HG03469 (cell line): ENCODE results near the gene PIGR.
A peak's percentile ranks its signal among the peaks of the same experiment; 100 is the strongest.

ENCODE experiments used
- ATAC-seq: cut with Tn5 transposase; IDR thresholded peaks from one replicate; pipeline ENCODE4 v1.9.1; 2021; ENCODE audit warnings: mild to moderate bottlenecking, moderate library complexity, moderate number of reproducible peaks; ENCODE audit not compliant: unreplicated experiment

The PIGR gene

DNA sequence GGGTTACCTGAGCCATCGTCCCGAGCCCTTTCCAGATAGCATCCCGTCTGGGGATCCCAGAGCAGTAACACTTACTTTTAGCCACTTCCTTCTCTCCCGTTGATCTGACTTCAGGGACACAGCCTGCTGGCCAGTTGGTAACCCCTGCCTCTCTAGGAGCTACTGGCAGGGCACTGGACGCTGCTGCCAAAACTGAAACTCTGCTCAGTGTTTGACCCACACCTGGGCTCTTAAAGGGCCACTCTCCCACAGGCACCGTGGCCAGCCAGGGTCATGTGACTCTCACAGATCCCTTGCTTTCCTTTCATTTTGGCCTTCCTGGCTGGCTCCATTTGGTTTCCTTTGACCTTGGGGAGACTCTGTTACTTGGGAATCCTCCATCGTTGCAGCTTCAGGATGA is at the start of gene PIGR:
Gene PIGR (minus strand): TSS at position 206 of the 400 bp plus-strand sequence. CDS start 5,935 bp downstream, outside the sequence.
- no peak for ATAC-seq

- ATAC-seq: no peak
These were observed 46.5 kb upstream of the PIGR start for GRCh38 chr1:206992790-206993189.

- ATAC-seq: no peak
These were observed 41.6 kb upstream of the PIGR start for GRCh38 chr1:206987873-206988272.

GRCh38 chr1:206986885-206987284 is 40.6 kb upstream of the PIGR start:
- ATAC-seq: no peak

GRCh38 chr1:206986402-206986801 is 40.1 kb upstream of the PIGR start:
- no peak for ATAC-seq

DNA sequence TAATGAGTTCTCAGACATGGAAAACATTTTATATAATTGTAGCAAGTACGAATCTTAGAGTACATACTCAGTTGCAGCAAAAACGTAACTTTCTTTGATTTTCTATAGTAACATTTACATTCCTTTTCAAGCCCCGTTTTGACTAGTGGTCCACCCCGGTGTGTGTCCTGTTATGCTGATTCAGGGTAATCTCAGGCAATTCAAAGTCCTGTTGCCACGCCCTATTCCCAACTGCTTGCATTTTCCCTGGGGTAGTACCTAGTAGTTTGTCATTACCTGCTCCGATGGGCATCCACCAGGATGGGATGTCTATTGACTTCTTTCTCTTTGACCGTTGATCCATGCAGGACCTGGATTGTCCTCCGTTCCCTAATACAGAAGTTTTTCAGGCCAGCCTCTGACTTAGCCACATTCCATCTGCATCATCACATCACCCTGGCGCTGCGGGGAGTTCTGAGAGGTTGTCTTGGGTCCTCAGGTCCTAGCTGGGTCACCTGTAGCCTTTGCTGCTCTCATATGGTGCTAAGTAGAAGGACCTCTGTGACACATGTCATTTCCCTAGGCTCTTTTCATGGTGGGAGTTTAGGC is 39.0 kb upstream of the PIGR start:
- ATAC-seq: no peak

DNA sequence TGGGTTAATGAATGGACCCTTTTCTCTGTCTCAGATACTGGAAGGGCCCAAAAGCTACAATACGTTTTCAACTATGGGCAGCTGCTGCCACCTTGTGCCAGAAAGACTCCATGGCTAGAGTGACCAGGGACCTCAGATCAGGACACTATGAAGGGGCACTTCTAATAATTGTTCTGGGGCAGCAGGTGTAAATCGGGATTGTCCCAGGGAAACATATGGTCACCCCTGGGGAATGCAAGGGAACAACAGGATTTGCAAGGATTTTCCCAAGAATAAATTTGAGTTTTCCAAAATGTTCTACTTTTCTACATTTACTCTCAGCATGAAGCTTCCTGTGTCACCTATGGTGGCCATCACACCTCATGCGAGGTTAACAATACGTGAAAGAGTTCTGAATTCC is 36.0 kb upstream of the PIGR start:
- no peak for ATAC-seq

GRCh38 chr1:206979379-206980043 is 33.2 kb upstream of the PIGR start:
- no peak for ATAC-seq

DNA sequence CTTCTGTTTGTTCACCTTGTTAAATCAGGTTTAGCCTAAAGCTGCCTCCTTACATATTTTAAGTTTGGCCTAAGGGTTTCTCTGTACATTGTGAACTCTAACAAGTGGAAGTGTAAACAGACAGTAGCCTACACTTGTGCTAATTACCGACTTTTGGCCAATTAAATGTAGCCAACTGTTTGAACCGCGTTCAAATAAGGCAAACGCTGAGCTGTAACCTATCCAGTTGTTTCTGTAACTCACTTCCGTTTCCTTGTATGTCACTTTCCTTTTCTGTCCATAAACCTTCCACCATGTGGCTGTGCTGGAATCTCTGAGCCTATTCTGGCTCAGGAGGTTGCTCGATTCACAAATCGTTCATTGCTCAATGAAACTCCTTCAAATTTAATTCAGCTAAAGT is 32.0 kb upstream of the PIGR start:
- ATAC-seq: no peak

GRCh38 chr1:206975306-206975705 is 29.0 kb upstream of the PIGR start:
- ATAC-seq: no peak

DNA sequence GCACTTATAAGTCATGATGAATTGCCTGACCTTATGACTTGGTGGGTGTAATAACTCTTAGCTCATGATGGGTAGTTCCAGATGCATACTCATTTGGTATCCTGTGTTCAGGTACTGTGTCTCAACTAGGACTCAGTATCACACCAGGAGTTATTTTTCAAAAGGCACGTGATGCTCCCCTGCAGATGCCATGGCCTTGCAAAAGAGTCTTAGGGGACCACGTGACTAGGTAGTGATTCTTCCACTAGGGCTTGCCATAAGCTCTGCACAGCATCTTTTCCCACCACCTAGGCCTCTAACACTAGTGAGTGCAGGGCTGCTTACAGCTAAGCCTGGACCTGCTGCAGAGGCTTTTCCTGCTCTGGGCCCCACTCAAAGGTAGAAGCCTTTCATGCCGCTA is 27.9 kb upstream of the PIGR start:
- ATAC-seq: no peak

DNA sequence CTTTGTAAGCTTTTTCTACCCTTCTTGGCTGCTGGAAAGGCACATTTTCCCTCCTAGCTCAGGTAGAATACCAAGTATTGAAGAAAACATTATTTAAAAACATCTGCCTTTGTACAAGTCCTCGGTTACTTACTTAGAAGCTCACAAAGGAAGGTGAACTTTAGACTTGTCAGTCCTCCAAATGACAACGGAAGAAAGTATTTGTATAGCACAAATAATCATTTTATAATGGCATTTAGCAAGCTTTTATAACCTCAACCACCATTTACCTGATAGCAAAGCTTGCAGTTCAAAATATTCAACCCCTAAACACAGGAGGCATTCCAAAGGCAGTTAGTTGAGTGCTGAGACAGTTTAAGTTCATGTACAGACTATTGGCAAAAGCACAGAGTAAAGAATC is 26.5 kb upstream of the PIGR start:
- no peak for ATAC-seq

DNA sequence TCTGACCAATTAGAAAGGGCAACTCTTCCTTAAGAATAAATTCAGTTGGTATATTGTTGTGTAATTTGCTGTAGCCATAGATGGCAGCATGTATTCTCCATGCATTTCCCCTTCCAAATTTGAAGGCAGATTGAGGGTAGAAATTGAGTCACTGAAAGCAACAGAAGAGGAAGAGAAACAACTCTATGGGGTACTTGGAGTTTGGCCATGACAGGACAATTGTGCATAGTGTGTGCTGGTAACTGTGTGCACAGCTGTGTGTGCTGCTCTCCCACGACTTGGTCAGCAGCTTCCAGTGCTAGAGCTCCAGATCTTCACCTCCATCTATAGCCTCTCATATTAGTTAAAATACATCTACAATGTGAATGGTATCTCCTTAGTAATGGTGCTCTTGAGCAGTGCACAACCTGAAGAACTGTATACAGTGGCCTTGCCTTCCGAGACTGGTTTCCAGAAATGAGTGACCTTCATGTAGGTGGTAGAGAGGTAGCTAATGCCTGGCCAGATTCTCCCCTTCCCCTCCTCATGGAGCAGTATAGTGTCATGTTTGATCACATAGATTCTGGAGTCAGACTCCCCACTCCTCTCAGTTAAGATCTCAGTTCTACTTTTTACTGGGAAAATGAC is 24.9 kb upstream of the PIGR start:
- ATAC-seq: no peak

GRCh38 chr1:206970446-206970845 is 24.2 kb upstream of the PIGR start, which contains the start of gene FCAMR:
TSS of gene FCAMR (minus strand) at chr1:206970460. CDS start at chr1:206970125, 335 bp downstream.
- no peak for ATAC-seq

- no peak for ATAC-seq
These were observed 22.8 kb upstream of the PIGR start for GRCh38 chr1:206969090-206969489.

DNA sequence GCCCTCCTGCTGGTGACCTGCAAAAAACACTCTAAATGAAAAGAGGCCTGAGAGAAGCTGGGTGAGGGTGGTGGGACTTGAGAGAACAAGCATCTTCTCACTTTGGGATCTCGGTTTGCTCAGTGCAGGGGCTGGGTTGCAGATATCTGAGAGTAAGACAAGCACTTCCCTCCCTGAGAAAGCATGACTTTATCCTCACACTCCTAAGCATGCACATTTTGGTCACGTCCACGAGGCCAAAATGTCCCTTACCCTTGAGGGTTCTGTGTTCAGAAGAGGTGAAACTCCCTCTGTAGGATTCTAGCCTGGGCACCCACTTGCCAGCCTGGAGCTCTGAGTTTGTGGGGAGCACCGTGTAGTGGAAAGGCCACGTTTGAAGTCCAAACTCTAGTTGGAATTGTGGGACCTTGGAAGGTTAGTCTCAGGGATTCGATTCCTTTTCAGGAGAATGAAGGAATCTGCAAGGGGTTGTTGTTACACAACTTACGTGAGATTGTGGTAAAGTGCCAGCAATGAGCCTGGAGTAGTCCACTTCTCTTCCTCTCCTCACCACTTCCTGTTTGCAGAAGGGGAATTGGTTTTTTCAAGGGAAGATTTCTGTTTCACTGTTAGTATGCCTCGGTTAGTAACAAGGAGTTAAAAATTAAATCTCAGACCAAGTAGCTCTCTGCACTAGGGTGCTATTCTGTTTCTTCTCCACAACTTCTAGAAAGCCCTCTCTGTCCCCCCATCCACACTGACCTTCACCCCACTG is 21.0 kb upstream of the PIGR start:
- ATAC-seq: peak; percentile 51

DNA sequence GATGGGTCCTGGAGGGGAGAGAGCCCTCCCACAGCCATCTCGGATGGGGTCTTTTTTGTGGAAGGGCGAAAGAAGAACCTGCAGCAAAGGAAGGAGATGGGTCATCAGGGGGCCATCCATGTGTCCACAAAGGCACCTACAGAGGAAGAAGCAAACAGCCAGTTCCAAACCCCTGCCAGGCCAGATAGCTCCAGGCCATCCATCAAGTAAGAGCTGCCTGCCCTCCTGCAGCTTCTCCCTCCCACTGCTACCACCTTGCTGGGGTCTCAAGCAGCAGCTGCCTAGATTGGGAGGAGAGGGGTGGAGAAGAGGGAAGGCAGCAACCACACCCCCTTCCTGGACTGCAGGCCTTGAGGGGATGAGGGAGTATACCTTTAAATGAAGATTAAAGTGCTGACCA is 19.5 kb upstream of the PIGR start:
- ATAC-seq: no peak

DNA sequence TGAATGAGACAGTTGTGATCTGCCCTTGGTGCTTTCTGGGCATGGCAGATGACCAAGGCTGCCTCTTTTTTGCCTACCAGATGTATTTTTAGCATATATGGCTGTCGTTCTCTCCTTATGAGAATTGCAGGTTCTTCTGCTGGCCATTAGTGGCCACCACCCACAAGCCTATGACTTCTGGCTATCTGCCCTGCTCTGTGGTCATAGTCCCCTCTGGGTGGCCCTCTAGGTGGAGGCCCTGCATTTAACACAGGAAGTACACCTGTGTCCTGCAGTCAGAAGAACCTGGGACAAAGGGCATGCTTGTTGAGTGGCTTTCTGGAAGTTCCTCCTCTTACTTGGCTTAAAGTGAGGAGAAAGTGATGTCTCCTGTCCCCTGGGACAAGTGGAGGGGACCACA is 17.5 kb upstream of the PIGR start:
- no peak for ATAC-seq

DNA sequence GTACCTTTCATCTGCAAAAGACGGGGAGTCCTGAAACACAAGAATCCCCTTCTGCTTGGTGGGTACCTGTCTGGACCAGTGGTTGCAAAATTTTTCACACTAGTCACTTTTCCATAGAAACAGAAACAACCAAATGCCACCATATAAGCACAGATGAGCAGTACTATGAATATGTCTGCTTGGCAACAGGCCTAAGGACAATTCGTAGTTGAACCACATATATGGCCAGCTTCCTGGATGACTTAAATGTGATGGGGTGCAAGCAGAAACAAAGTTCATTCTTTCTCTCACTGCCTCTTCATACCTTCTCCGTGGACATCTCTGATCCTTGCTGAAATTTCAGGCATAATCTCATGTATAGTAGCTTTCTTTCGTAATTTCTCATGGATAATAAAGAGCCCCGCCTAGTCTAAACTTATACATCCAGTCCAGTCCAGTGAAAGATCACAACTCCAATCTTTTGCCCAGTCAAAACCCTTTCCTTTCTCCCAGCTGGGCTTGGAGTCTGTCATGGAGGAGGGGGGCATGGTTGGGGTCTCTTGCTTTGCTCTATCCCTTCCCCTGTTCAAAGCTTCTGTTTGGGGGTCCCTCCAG is 16.9 kb upstream of the PIGR start:
- no peak for ATAC-seq

DNA sequence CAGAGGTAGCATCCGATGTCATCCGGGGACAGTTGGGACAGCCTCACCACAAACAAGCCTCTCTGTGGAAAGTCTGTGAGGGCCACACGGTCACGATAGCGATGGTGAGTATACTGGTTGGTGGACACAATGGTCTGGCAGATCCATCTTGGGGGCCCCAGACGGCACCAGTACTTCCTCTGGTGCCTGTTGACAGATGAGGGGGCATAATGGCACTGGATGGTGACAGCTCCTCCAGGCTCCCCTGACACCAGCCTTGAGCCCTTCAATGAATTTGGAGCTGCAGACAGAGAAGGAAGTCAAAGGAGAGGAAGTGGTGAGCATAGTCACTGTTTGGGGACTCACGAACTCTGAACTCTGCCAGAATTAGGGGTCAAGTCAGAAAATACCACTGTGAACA is 16.0 kb upstream of the PIGR start:
- no peak for ATAC-seq

GRCh38 chr1:206961668-206962067 is 15.4 kb upstream of the PIGR start:
- no peak for ATAC-seq
